HepG2 (cell line): ENCODE results near the gene ZKSCAN3. TPM values are rescaled to one million over a fixed set of nuclear protein-coding genes. Genes with fewer than 3 reads are reported as not detected.

Experiments
- ATAC-seq: fragments of 200-7000 bp; cut with Tn5 transposase; 3 replicates; pipeline ENCODE4 v1.9.1; 2020; ENCODE audit warnings: mild to moderate bottlenecking, moderate library complexity
- BruUV-seq: library from RNA; stranded (reverse); fragments of 400-500 nt; replicated peaks from 2 replicates; lab custom pipeline; 2021; lab: Mats Ljungman, UMichigan
- CTCF ChIA-PET: fragments of 300-600 bp; formaldehyde crosslinking; extraction: SDS; loops from one replicate; lab custom pipeline; 2021; ENCODE audit warnings: low total read pairs, inconsistent platforms, low intra/inter-chr PET ratio; lab: Yijun Ruan, JAX
- POLR2A ChIA-PET: fragments of 350-600 bp; sonication (Branson Sonifier 250); formaldehyde crosslinking; loops from one replicate; lab custom pipeline; 2020; ENCODE audit warnings: antibody characterized with exemption, inconsistent platforms; lab: Yijun Ruan, JAX
- DNase-seq: peaks from one replicate; pipeline ENCODE4 v3.0.0-alpha.2; 2015; ENCODE audit warnings: low spot score
- FAIRE-seq: peaks from 3 replicates; lab custom pipeline; 2011; peaks lifted over from hg19 to GRCh38; lab: Jason Lieb, UNC
- H2AFZ ChIP-seq: one replicate; pipeline ENCODE4 v1.6.1; 2011; ENCODE audit warnings: low read length, inconsistent platforms
- H3K27ac ChIP-seq: fragments of 300-600 bp; 3 replicates; pipeline ENCODE4 v1.8.0; 2011; ENCODE audit warnings: mixed run types, mild to moderate bottlenecking, mixed read lengths, low read length, inconsistent platforms; ENCODE audit not compliant: insufficient read depth; ENCODE audit errors: extremely low read length
- H3K27me3 ChIP-seq, 2 experiments: fragments of 200-600 bp in 1 of 2; 2 replicates in 1 of 2; 3 replicates in 1 of 2; pipeline versions ENCODE4 v1.6.0 to v1.8.0; 2011; ENCODE audit warnings: low read length in 2 of 2, mild to moderate bottlenecking in 2 of 2, moderate library complexity in 2 of 2, inconsistent platforms in 1 of 2; ENCODE audit not compliant: insufficient read depth in 2 of 2, control insufficient read depth in 1 of 2
- H3K36me3 ChIP-seq, 2 experiments: fragments of 200-600 bp in 1 of 2; replicated peaks in 1 of 2; 2 replicates in 1 of 2; 3 replicates in 1 of 2; pipeline versions ENCODE4 v1.5.1 to v1.8.0; 2011; ENCODE audit warnings: low read length in 2 of 2, inconsistent platforms in 1 of 2; ENCODE audit not compliant: insufficient read depth in 2 of 2, control insufficient read depth in 1 of 2
- H3K4me1 ChIP-seq: 2 replicates; pipeline ENCODE4 v1.5.1; 2012; ENCODE audit warnings: low read length, inconsistent platforms; ENCODE audit not compliant: insufficient read depth
- H3K4me2 ChIP-seq: 2 replicates; pipeline ENCODE4 v1.6.0; 2011; ENCODE audit warnings: low read depth, low read length, inconsistent platforms
- H3K4me3 ChIP-seq, 3 experiments: fragments of 200-600 bp in 1 of 3; sonication (generic), shearing (Covaris generic) in 1 of 3; replicated peaks in 1 of 3; 2 replicates each; pipeline ENCODE4 v1.5.1; 2011 to 2016; ENCODE audit warnings: low read length in 3 of 3, inconsistent platforms in 2 of 3, low read depth in 2 of 3, mild to moderate bottlenecking in 2 of 3, control low read depth in 1 of 3, mixed read lengths in 1 of 3; ENCODE audit not compliant: insufficient read depth in 1 of 3
- H3K79me2 ChIP-seq: one replicate; pipeline ENCODE4 v1.6.1; 2011; ENCODE audit warnings: low read length, inconsistent platforms; ENCODE audit not compliant: insufficient read depth
- H3K9ac ChIP-seq: 2 replicates; pipeline ENCODE4 v1.6.0; 2011; ENCODE audit warnings: mild to moderate bottlenecking, low read depth, low read length, inconsistent platforms; ENCODE audit not compliant: insufficient read depth
- H3K9me3 ChIP-seq: 2 replicates; pipeline ENCODE4 v1.5.1; 2012; ENCODE audit warnings: mild to moderate bottlenecking, low read length
- H4K20me1 ChIP-seq: 2 replicates; pipeline ENCODE4 v1.6.0; 2011; ENCODE audit warnings: inconsistent platforms, mild to moderate bottlenecking, low read length, moderate library complexity; ENCODE audit not compliant: insufficient read depth
- HDAC6 ChIP-seq: fragments of 200-600 bp; sonication (generic); IDR thresholded peaks from 2 replicates; pipeline ENCODE4 v1.7.0; 2017; ENCODE audit warnings: mild to moderate bottlenecking, antibody characterized with exemption, low read length, low read depth
- MEF2D ChIP-seq: sonication (generic); formaldehyde crosslinking; IDR thresholded peaks from 2 replicates; pipeline ENCODE4 v1.5.1; 2020; ENCODE audit warnings: mild to moderate bottlenecking, missing genetic modification reagents
- SIN3A ChIP-seq: IDR thresholded peaks from 2 replicates; pipeline ENCODE4 v1.6.1; 2011; ENCODE audit warnings: low read depth, mild to moderate bottlenecking, control low read depth, low read length, borderline replicate concordance
- ZNF446 ChIP-seq: sonication (generic); formaldehyde crosslinking; IDR thresholded peaks from 2 replicates; pipeline ENCODE4 v1.5.0; 2020; ENCODE audit warnings: mild to moderate bottlenecking, missing genetic modification reagents
- ZNF816 ChIP-seq: sonication (generic); formaldehyde crosslinking; IDR thresholded peaks from 2 replicates; pipeline ENCODE4 v1.8.0; 2022; ENCODE audit warnings: missing genetic modification reagents, mild to moderate bottlenecking, borderline replicate concordance
- in situ Hi-C: cut with HindIII; loops from 2 replicates; pipeline ENCODE4 v1.10.0; 2017; ENCODE audit warnings: low pct_unique_long_range_greater_than_20kb; ENCODE audit not compliant: extremely low pct_ligation_motif_present
- intact Hi-C: fragments of 100-400 bp; cut with micrococcal nuclease; formaldehyde crosslinking; loops from one replicate; pipeline ENCODE4 v1.10.0; 2022; ENCODE audit not compliant: unreplicated experiment
- polyA plus RNA-seq, 8 experiments: library from polyadenylated mRNA; depleted of rRNA in 3 of 8; stranded (reverse) in 7 of 8; unstranded in 1 of 8; fragments of >200 nt; fragmentation: Illumina TruSeq in 4 of 8; extraction: Trizol in 4 of 8; gene quantifications; 2 replicates each; pipeline versions ENCODE4 v1.2.1 to v1.2.3, GENCODE V29; 2011 to 2016; ENCODE audit warnings: low read depth in 4 of 8, missing spikeins in 1 of 8, mixed read lengths in 1 of 8; ENCODE audit not compliant: insufficient read depth in 1 of 8
- total RNA-seq, 5 experiments: library from RNA; depleted of rRNA; stranded (reverse); fragments of >200 nt; fragmentation: Illumina TruSeq; extraction: Trizol; gene quantifications; 2 replicates each; pipeline ENCODE4 v1.2.3, GENCODE V29; 2016; ENCODE audit warnings: low read depth in 1 of 5
- TF ChIP-seq, protein P1 (sequence below): sonication (generic); formaldehyde crosslinking; IDR thresholded peaks from 2 replicates; pipeline ENCODE4 v1.4.0; 2020; ENCODE audit warnings: missing genetic modification reagents

ZKSCAN3 gene
- total and polyA plus RNA-seq, 2 of the 13 experiments (the other 11 are each of a cell fraction or from before 2014, with no cell fraction given), result 3.3 to 7.4 TPM

DNA sequence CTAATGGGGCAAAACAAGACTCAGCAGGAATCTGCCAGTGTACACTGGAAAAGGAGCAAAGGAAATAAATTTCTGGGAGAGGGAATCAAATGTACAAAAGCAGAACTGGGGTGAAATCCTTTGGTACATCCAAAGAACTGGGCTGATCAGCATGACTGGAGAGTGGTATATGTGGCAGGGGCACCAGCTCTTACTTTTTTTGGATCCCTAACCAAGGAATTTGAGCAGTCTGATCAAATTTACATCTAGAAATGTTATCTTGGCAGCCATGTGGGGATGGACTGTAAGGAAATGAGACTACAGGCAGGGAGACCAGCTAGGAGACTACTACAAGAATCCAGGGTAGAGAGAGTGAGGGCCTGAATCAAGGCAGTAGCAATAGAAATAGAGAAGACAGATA lies 12.6 kb upstream of the ZKSCAN3 start:
- no peak for ATAC-seq
- H3K4me3 ChIP-seq, result peak overlapping the region; percentile 78 to 94 (median 80)
- FAIRE-seq, result no peak
- intact Hi-C loops, result no loop called here
- peak overlapping the region; percentile 87 for H3K4me2 ChIP-seq
- DNase-seq, result no peak
- POLR2A ChIA-PET, result interaction anchor here (0.7 to 4.9 kb wide), 12 partner anchors 8 to 232 kb away, joined by 3 to 108 read pairs (median 16); partner anchors contain the start of genes ZKSCAN3, ZKSCAN4, ZKSCAN8 and ZSCAN26
- no peaks in the 10 kb centered on the region for H4K20me1 ChIP-seq
- peaks cover 8% of the 10 kb centered on the region for H3K9me3 ChIP-seq
- H3K36me3 ChIP-seq, result no peaks in the 10 kb centered on the region
- BruUV-seq, result no TSS peak
- no peaks in the 10 kb centered on the region; a peak in 1 of 5 replicates for H3K27me3 ChIP-seq
- no peak overlapping the region for H3K27ac ChIP-seq
- in situ Hi-C loops, result no loop called here
- H3K79me2 ChIP-seq, result peaks cover 9% of the 10 kb centered on the region
- CTCF ChIA-PET, result no interaction called here
- peak overlapping the region; percentile 88; the same call in 1 of the 2 replicates for H3K9ac ChIP-seq
- TF ChIP-seq SIN3A, result no peak
- no peak for TF ChIP-seq ZNF446 (CRISPR knock-in tag)
- no peak for TF ChIP-seq HDAC6
- TF ChIP-seq ZNF816 (CRISPR knock-in tag), result 0 out of 2 replicates have a peak, but pooled peaks have one; percentile 15
- TF ChIP-seq, protein P1, sequence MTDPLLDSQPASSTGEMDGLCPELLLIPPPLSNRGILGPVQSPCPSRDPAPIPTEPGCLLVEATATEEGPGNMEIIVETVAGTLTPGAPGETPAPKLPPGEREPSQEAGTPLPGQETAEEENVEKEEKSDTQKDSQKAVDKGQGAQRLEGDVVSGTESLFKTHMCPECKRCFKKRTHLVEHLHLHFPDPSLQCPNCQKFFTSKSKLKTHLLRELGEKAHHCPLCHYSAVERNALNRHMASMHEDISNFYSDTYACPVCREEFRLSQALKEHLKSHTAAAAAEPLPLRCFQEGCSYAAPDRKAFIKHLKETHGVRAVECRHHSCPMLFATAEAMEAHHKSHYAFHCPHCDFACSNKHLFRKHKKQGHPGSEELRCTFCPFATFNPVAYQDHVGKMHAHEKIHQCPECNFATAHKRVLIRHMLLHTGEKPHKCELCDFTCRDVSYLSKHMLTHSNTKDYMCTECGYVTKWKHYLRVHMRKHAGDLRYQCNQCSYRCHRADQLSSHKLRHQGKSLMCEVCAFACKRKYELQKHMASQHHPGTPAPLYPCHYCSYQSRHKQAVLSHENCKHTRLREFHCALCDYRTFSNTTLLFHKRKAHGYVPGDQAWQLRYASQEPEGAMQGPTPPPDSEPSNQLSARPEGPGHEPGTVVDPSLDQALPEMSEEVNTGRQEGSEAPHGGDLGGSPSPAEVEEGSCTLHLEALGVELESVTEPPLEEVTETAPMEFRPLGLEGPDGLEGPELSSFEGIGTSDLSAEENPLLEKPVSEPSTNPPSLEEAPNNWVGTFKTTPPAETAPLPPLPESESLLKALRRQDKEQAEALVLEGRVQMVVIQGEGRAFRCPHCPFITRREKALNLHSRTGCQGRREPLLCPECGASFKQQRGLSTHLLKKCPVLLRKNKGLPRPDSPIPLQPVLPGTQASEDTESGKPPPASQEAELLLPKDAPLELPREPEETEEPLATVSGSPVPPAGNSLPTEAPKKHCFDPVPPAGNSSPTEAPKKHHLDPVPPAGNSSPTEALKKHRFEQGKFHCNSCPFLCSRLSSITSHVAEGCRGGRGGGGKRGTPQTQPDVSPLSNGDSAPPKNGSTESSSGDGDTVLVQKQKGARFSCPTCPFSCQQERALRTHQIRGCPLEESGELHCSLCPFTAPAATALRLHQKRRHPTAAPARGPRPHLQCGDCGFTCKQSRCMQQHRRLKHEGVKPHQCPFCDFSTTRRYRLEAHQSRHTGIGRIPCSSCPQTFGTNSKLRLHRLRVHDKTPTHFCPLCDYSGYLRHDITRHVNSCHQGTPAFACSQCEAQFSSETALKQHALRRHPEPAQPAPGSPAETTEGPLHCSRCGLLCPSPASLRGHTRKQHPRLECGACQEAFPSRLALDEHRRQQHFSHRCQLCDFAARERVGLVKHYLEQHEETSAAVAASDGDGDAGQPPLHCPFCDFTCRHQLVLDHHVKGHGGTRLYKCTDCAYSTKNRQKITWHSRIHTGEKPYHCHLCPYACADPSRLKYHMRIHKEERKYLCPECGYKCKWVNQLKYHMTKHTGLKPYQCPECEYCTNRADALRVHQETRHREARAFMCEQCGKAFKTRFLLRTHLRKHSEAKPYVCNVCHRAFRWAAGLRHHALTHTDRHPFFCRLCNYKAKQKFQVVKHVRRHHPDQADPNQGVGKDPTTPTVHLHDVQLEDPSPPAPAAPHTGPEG (CRISPR knock-in tag), result no peak
- 0 out of 2 replicates have a peak, but pooled peaks have one; percentile 8 for TF ChIP-seq MEF2D (CRISPR knock-in tag)
- H2AFZ ChIP-seq, result peak overlapping the region; percentile 9
- peaks cover 25% of the 10 kb centered on the region for H3K4me1 ChIP-seq
